HTR-8/SVneo (cell line): ENCODE data around the gene FBXW11.
"Not testable (repeated sequence)": the region's sequence is repeated elsewhere in the genome, so short reads cannot be mapped to it uniquely, and the experiment has no call there.

Source experiments
- DNase-seq: peaks from one replicate; pipeline ENCODE4 v3.0.0; 2011; ENCODE audit warnings: low spot score, mixed read lengths; ENCODE audit not compliant: insufficient read length
- FAIRE-seq: peaks from 2 replicates; lab custom pipeline; 2011; peaks lifted over from hg19 to GRCh38; lab: Jason Lieb, UNC

The FBXW11 gene

DNA sequence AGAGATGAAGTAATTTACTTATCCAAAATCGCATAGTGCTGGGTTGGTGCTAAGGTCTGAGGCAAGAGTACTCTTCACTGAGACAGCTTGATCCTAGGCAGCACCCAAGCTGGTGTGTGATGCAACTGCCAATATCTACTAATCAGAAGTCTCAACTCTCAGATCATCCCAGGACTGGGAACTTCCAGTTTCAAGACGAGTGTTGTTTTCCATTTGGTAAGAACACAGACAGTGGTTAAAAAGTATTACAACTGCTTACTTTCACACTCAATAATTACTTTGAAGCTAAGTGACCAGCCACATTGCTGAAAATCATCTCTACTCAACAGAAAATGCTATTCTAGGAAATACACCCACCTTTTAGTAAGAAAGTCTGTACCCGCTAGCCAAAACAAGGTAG lies 45.3 kb downstream of the FBXW11 start:
- DNase-seq = no peak
- no peak for FAIRE-seq

DNA sequence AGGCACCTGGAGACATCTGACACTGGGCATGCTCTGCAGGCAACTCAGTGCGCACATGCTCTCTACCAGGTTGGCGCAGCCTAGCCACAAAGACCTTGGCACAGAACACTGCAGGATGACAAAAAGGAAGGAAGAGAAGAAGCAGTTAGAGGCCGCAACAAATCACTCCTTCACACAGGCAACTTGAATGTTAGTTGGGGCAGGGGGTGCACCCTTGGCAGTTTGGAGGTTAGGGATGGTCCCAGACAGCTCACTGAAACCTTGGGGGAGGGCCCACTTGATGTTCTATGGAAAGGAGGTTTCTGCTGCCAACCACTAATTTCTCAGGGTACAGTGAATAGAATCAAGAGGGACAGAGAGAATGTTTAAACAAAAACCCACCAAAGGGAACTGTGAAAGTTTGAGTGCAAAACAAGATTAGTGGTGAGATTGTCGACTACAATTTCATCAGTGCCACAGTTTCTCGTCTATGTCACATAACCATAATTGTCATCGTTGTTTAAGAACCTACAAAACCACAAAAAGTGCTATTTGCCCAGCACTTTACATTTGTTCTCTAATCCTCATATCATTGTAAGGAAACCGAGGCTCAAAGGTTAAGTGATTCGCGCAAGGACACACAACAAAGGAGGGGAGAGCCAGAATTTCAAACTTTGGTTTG lies 48.7 kb downstream of the FBXW11 start:
- DNase-seq (no peak), FAIRE-seq (no peak)

DNA sequence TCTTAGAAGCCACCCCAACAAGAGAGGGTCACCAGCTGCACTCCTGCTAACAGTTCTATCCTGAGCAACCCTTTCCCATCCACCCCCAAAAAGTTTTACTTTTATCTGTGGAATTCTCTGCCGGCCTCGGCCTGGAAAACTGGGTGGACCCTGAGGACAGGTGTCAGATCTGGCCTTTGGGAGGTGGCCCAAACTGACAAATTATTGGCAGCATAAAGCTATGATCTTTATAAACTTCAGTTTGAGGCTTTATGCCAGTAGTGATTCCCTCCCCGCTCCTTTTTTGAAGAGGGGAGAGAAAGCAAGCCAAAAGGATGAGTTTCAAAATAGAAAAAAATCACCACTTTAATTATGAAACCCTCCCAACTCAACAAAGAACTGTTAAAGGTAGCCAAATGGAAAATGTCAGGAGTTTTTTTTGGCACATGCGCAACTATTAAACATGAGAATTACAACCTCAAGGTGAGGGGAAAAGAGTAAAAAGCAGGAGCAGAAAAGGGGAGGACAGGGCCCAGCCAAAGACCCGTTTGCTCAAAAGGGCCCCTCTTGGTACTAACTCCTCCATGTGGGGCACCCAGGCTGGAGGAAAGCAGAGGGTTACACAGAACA lies 49.4 kb downstream of the FBXW11 start:
- FAIRE-seq (no peak), DNase-seq (no peak)

DNA sequence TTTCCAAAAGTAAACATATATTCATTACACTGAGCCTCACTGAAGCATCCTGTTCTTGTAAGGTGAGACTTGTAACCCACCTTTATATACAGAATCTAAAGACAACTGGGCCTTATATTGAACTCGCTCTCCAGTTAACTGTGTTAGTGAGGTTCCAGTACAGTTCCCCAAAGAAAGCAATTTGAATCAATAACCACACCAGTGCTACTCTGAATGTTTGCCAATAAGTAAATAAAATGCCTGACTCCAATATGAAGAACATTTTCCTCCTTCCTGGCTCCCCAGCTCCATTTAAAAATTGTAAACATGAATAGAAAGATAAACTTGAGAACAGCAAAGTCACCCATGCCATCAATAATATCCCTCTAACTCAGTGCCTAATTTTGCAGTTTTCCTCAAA lies 50.1 kb downstream of the FBXW11 start:
- DNase-seq (no peak), FAIRE-seq (no peak)

DNA sequence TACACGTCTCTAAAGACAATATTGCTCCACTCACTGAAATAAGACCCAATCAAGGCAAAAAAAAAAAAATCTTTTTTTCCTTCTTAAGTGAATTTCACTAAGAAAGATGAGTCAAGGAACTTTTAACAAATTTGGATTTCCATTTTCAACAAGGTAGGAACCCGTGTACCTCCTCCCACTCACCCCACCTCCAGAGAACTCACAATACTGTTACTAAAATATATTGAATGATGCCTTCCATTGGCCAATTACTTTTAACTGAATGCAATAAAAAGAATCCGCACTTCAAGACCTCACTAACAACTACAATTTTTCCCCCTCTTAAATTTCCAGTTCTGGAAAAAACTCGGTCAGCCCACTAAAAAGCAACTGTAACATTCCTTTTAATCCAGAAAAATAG lies 50.7 kb downstream of the FBXW11 start:
- DNase-seq = no peak
- no peak for FAIRE-seq

DNA sequence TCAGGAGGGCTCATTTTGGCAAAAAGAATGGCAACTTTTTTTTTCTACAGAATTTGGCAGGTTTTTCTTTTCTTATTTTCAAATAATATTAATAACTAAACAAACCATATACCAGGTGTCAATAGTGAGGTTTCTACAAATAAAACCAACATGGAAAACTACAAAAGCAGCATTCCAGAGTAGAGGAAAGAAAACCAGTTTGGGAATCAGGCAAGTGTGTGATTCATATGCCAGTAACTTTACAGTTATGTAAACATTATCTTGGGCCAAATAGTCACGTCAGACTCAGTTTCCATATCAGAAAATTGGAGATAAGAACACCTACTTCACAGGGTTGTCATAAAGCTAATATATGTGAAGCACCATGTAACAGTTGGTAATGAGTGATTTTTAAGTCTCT lies 51.7 kb downstream of the FBXW11 start:
- DNase-seq (no peak), FAIRE-seq (no peak)

DNA sequence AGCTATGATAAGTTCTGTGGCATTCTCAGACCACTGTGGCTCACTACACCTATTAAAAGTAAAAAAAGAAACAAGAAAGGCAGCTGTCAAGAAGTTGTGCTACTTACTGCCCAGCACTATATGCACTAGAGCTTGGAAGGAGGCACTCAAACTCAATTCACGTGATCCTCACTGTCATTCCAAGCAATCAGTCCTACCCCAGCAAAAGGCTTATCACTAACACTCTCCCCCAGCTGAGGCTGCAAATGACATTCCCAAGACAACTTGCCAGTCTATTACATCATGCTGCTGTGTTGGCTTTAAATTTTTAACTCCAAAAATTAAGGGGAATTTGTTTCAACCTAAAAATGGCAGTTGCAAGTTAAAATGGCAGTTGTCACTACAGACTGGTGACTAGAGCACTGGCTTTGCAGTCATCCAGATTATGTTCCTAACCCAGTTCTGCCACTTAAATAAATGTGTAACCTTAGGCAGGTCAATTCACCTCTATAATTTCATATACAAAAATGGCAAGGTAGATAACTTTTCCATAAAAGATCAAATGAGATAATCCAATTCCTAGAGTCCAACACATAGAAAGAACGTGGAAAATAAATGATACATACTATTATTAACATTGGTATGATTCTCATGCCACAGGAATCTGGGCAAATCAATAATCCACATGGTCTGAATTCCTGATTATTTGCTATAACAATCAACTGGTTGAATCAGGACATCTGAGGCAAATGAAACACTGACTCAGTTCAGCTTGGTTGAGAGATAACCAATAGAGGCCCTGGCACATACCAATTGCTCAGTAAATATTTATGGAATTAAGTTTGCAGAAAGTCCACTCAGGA lies 52.4 kb downstream of the FBXW11 start:
- DNase-seq = no peak
- no peak for FAIRE-seq

DNA sequence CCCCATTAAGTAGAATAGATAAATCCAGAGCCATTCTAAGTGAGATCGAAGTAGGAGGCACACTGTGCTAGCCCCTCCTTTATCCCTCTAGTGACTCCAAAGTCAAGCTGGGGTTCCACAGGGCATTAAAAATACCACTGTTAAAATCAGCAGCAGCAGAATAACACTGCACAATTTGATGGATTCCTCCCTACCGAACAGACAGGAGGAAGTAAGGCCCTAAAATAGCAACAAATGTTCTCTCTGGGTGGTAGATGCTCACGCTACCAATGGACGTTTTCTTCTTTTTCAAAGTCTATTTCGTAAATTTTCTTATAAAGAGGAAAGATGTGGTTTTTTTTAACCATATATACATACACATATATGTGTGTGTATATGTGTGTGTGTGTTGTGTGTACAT lies 54.4 kb downstream of the FBXW11 start:
- no peak for DNase-seq
- no peak for FAIRE-seq

DNA sequence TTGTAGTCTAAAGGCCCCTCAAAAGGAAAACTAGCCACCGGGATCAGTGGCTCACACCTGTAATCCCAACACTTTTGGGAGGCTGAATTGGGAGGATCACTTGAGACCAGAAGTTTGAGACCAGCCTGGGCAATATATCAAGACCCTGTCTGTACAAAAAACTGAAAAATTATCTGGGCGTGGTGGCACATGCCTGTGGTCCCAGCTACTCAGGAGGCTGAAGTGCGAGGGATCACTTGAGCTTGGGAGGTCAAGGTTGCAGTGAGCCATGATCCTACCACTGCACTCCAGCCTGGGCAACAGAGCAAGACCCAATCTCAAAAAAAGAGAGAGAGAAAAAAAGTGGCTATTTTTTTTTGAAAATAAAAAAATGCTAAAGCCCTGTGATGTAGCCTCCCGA lies 55.2 kb downstream of the FBXW11 start:
- FAIRE-seq (no peak), DNase-seq (no peak)

DNA sequence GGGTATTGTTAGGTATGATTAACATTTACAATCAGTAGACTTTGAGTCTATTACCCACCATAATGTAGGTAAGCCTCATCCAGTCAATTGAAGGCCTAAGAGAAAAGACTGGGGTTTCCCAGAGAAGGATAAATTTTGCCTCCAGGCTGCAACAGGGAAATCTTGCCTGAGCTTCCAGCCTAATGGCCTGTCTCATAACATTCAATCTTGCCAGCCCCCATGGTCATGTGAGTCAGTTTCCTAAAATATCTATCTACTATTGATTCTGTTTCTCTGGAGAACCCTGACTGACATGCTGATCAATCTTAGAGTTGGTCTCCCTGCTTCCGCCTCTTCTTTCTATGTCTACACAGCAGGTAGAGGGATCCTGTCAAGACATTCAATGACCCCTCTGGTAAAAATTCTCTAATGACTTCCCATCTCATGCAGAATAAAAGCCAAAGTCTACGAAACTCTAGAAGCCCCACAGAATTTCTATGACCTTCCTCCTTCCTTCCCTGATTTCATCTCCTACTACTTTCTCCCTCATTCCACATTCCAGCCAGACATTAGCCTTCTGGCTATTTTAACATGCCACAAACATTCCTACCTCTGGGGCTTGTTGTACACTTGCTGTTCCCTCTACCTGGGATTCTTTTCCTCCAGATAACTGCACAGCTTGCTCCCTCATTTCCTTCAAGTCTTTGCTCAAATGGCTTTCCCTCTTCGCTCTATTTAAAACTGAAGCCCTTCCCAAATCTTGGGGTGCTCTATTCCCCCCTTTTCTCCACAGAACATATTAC lies 60.2 kb downstream of the FBXW11 start:
- DNase-seq (peak; percentile 23), FAIRE-seq (no peak)

DNA sequence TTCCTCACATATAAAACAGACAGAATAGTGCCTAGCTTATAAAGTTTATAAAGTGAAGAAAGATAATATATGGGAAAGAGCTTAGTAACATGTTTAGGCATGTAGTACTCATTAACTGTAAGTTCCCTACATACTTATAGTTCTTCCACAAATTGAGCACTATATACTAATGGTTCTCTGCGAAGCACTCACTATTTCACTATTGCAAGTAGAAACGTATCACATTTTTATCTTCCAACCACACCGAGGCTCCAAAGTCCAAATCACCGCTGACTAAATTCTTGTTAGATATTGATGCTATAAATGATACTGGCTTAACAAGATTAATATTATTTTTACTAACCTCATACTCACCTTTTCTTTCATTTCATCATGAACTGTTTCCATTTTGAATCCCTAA lies 61.0 kb downstream of the FBXW11 start:
- DNase-seq = no peak
- FAIRE-seq = no peak

DNA sequence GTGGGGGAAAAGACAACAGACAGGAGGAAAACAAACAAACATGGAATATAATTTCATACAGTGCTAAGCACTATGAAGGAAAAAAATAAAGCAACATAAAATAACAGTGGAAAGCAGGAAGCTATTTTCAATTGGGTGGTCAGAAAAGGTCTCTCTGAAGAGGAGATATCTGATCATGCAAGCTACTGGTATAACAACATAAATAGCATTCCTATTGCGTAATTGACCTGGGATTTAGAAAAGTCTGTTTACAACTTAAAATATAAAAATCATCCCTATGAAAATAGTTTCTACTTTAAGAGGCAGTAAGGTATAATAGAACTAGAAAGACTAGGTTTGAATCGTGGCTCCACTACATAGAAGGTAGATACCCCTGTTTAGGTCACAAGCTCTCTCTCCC lies 61.4 kb downstream of the FBXW11 start:
- no peak for FAIRE-seq
- DNase-seq = peak; percentile 22

DNA sequence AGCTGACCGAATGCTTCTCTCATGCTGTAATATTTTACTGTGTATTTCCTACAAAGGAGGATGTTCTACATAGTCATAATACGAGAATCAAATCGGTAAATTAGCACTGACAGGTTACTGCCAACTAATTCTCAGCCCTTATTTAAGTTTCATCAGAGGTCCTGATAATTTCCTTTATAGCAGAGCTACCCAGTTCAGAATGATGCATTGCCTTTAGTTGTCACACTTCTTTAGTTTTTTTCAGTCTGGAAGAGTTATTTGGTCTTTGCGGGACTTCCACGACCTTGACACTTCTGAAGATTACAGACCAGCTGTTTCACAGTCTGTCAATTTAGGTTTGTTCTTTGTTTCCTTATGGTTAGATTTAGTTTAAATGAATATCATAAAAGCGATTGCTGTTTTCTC lies 64.3 kb downstream of the FBXW11 start:
- not testable (repeated sequence) for DNase-seq

DNA sequence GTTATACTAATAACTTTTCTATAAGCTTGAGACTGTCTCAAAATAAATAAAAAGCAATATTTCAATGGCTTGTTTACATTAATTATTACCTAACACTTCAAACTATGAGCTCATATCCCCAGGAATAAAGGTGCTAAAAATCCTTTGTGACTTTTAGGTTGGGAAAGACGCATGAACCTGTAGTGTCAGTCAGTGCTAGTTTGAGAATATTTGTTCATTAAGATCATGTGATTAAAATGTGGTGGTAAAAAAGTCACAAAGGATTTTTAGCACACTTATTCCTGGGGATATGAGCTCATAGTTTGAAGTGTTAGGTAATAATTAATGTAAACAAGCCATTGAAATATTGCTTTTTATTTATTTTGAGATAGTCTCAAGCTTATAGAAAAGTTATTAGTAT lies 64.8 kb downstream of the FBXW11 start:
- FAIRE-seq, DNase-seq: not testable (repeated sequence)

More for the DNA sequence above, 64.3 kb downstream of the FBXW11 start:
- peak; percentile 55 for FAIRE-seq

DNA sequence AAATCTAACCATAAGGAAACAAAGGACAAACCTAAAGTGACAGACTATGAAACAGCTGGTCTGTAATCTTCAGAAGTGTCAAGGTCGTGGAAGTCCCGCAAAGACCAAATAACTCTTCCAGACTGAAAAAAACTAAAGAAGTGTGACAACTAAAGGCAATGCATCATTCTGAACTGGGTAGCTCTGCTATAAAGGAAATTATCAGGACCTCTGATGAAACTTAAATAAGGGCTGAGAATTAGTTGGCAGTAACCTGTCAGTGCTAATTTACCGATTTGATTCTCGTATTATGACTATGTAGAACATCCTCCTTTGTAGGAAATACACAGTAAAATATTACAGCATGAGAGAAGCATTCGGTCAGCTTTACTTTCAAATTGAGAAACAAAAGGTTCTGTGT lies 65.2 kb downstream of the FBXW11 start:
- not testable (repeated sequence) for DNase-seq
- FAIRE-seq = peak; percentile 90

DNA sequence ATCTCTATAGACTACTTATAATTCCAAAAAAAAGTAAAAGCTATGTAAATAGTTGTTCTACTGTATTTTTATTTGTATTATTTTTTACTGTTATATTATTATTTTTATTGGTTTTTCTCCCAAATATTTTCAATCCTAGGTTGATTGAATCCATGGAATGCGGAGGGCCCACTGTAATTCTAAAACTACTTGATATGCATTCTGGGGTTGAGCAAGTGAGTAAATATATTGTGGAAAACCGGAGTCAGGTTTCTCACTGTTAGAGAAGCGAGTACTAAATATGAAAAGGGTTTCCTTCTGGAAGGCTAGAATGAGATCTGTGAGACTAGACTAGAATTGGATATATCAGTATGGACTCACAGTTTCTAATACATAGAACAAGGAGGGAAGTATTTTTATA lies 66.5 kb downstream of the FBXW11 start:
- DNase-seq (no peak), FAIRE-seq (no peak)

DNA sequence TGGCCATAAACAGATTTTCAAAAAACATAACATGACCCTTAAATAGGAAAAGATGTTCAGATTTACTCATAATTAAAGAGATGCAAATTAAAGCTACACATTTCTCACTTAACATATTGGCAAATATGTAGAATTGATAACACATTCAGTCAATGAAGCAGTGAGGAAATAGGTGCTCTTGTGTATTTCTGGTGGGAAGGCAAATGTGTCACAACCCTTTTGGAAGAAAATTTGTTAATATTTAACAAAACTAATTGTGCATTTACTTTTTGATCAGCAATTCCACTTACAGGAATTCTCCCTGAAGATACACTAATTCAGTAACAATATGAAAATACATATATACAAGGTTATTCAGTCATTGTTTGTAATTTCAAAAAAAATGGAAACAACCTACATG lies 68.1 kb downstream of the FBXW11 start:
- no peak for FAIRE-seq
- no peak for DNase-seq

DNA sequence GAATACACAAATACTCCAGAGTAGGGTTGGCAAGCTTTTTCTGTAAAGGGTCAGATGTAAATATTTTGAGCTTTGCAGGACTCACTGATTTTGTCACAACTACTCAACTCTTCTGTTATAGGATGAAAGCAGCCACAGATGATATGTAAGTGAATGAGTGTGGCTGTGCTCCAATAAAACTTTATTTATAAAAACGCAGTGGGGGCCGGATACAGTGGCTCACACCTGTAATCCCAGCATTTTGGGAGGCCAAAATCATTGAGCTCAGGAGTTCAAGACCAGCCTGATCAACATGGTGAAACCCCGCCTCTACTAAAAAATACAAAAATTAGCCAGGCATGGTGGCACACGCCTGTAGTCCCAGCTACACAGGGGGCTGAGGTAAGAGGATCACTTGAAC lies 69.1 kb downstream of the FBXW11 start:
- FAIRE-seq = no peak
- DNase-seq = no peak

DNA sequence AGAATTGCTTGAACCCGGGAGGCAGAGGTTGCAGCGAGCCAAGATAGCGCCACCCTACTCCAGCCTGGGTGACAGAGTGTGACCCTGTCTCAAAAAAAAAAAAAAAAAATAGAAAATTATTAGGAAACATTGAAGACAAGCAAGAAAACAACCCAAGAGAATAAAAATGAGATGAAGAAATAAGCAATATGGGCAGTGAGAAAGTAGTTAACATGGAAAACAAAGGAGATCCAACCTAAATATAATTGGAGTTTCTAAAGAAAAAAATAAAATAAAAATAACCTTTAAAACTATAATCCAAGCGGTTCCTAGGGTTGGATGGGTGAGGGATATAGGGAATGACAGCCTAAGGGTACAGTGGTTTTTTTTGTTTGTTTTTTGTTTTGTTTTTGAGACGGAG lies 71.9 kb downstream of the FBXW11 start:
- no peak for FAIRE-seq
- no peak for DNase-seq

DNA sequence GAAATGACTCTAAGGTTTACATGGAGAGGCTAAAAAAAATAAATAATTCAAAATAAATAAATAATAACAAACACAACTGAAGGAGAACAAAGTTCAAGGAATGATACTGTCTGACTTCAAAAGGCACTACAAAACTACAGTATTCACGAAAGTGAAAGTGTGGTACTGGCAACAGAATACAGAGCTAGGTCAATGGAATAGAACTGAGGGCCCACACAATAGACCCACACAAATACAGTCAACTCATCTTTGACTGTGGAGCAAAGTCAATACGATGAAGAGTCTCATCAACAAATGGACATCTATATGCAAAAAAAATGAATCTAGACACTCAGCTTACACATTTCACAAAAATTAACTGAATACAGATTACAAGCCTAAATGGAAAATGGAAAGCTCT lies 75.3 kb downstream of the FBXW11 start:
- DNase-seq (no peak), FAIRE-seq (no peak)
